Psoas muscle (tissue), 8 donors: ENCODE data around the gene AP3B1. TPM values are rescaled to one million over a fixed set of nuclear protein-coding genes. Genes with fewer than 3 reads are reported as not detected.

Experiments
- ATAC-seq, 4 donors: fragments of 200-7000 bp; cut with Tn5 transposase; one replicate each; pipeline ENCODE4 v1.9.1; 2020; ENCODE audit warnings: moderate library complexity in 3 of 4, mild to moderate bottlenecking in 2 of 4
- DNase-seq, 2 donors: peaks; one replicate each; pipeline ENCODE4 v3.0.0-alpha.2; 2020
- H3K27ac ChIP-seq: fragments of 200-600 bp; one replicate; pipeline ENCODE4 v1.8.0; 2022
- H3K27me3 ChIP-seq, 3 donors: fragments of 200-600 bp in 1 of 3; one replicate each; pipeline versions ENCODE4 v1.6.1 to v1.8.0; 2013 to 2022; ENCODE audit warnings: low read length in 2 of 3, mild to moderate bottlenecking in 2 of 3, moderate library complexity in 1 of 3; ENCODE audit not compliant: insufficient read depth in 3 of 3
- H3K36me3 ChIP-seq, 2 donors: fragments of 200-600 bp in 1 of 2; one replicate each; pipeline versions ENCODE4 v1.6.1 to v1.8.0; 2013 to 2022; ENCODE audit warnings: low read depth in 1 of 2, mild to moderate bottlenecking in 1 of 2, moderate library complexity in 1 of 2; ENCODE audit not compliant: insufficient read depth in 1 of 2
- H3K4me1 ChIP-seq: fragments of 200-600 bp; one replicate; pipeline ENCODE4 v1.8.0; 2022
- H3K4me3 ChIP-seq: fragments of 200-600 bp; one replicate; pipeline ENCODE4 v1.8.0; 2022; ENCODE audit warnings: mild to moderate bottlenecking
- H3K9me3 ChIP-seq: fragments of 200-600 bp; one replicate; pipeline ENCODE4 v1.8.0; 2022
- WGBS, 3 donors: extraction: QIAGEN DNeasy Blood & Tissue Kit; methylation state at CpG; one replicate each; pipeline versions ENCODE4 v1.1.6 to v1.1.7; 2013; 5-methylcytosine and 5-hydroxymethylcytosine counted together
- intact Hi-C, 2 donors: fragments of 100-400 bp; cut with DNase I; formaldehyde crosslinking; loops; one replicate each; pipeline versions ENCODE4 v1.11.0 to v1.14.2; 2022
- polyA plus RNA-seq, 3 donors: library from polyadenylated mRNA; stranded (reverse); fragments of 200-250 nt; gene quantifications; one replicate each; pipeline ENCODE4 v1.2.3, GENCODE V29; 2013
- total RNA-seq, 4 donors: library from RNA; stranded (reverse); fragmentation: NEBNext Ultra II Directional in 2 of 4; extraction: Animal tissue kit (Norgen Biotek cat#: 25700) in 2 of 4; gene quantifications; one replicate each; pipeline versions ENCODE4 v1.2.1 to v1.2.4, GENCODE V29; 2021 to 2023
- TF ChIP-seq, protein P1 (sequence below): fragments of 200-600 bp; IDR thresholded peaks from one replicate; pipeline ENCODE4 v1.8.0; 2022; ENCODE audit warnings: antibody characterized with exemption
- donor health status: healthy with polysubstance abuse.
- donor health status: DM: no; HTN: no; CAD: no; lungs with moderate emphysema.
- donor health status: Bipolar disorder and iron deficiency.
- donor health status: healthy.
- donor health status: DM: yes; HTN: yes; CAD: no.
- donor health status: DM: no; HTN: no; CAD: no.
- donor health status: DM: no; HTN: no; CAD: no.
- donor health status: DM: yes; HTN: yes; CAD: no.

The AP3B1 gene
- total and polyA plus RNA-seq, 7 donors: 12.4 to 24.4 (median 15.2) TPM

GRCh38 chr5:78283105-78283504, 11.4 kb downstream of the AP3B1 start:
- intact Hi-C loops: no loop called here
- Histone ChIP-seq H3K27me3 (no peaks in the 10 kb centered on the region), H3K4me1 (peaks cover 20% of the 10 kb centered on the region), H3K9me3 (no peaks in the 10 kb centered on the region), H3K27ac (no peak overlapping the region), H3K36me3 (no peaks in the 10 kb centered on the region), H3K4me3 (no peak overlapping the region)
- ATAC-seq: no peak
- TF ChIP-seq, protein P1, sequence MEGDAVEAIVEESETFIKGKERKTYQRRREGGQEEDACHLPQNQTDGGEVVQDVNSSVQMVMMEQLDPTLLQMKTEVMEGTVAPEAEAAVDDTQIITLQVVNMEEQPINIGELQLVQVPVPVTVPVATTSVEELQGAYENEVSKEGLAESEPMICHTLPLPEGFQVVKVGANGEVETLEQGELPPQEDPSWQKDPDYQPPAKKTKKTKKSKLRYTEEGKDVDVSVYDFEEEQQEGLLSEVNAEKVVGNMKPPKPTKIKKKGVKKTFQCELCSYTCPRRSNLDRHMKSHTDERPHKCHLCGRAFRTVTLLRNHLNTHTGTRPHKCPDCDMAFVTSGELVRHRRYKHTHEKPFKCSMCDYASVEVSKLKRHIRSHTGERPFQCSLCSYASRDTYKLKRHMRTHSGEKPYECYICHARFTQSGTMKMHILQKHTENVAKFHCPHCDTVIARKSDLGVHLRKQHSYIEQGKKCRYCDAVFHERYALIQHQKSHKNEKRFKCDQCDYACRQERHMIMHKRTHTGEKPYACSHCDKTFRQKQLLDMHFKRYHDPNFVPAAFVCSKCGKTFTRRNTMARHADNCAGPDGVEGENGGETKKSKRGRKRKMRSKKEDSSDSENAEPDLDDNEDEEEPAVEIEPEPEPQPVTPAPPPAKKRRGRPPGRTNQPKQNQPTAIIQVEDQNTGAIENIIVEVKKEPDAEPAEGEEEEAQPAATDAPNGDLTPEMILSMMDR: no peak
- WGBS, 3 donors: 89 to 91% (median 91%) methylated on average over 4 of the region's 4 CpGs
- DNase-seq: no peak

DNA sequence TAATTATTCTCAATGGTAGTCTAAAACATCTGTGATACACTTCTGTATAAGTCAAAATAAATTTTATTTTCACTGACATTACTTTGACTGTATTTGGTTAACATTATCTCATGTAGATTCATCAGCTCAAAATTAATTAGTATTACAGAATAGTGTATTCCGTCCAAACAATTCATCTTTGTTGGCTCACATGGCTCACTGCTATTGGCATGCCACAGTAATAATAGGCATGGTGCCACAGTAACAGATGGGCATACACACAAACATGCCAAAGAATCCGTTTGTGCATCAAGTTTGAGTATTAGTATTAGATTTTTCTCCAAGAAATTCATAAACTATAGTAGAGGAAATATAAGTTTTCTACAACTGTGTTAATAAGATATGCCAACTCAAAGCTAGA, 14.2 kb downstream of the AP3B1 start:
- no peak overlapping the region for H3K27ac ChIP-seq
- intact Hi-C loops: no loop called here
- WGBS, 3 donors: 14 to 23% (median 18%) methylated on average over 2 of the region's 2 CpGs
- DNase-seq: no peak
- no peaks in the 10 kb centered on the region for H3K9me3 ChIP-seq
- H3K27me3 ChIP-seq: no peaks in the 10 kb centered on the region
- H3K4me3 ChIP-seq: no peak overlapping the region
- peaks cover 11% of the 10 kb centered on the region for H3K4me1 ChIP-seq
- no peak for ATAC-seq
- TF ChIP-seq, protein P1: no peak
- H3K36me3 ChIP-seq: no peaks in the 10 kb centered on the region

DNA sequence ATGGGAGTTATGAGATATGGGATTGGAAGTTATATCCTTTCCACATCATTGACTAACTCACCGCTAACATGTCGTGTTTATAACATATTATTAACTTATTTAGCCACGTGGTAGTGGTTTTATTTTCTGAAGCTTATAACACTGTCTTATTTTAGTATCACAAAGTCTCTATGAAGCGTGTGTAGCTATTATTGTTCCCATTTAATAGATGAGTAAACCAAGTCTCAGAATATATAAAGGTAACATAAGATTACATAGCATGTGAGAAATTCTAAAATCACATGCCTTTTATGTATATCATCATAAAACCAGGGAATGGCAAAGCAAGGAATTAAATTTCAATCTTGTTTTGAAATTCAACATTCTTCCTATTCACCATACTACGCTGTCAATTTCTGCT, 15.3 kb downstream of the AP3B1 start:
- Histone ChIP-seq H3K4me1 (peaks cover 11% of the 10 kb centered on the region), H3K36me3 (no peaks in the 10 kb centered on the region), H3K27me3 (no peaks in the 10 kb centered on the region), H3K27ac (no peak overlapping the region), H3K4me3 (no peak overlapping the region), H3K9me3 (no peaks in the 10 kb centered on the region)
- TF ChIP-seq, protein P1: no peak
- intact Hi-C loops: no loop called here
- ATAC-seq: no peak
- 95 to 99% (median 97%) methylated on average over 5 of the region's 5 CpGs for WGBS, 3 donors
- DNase-seq: no peak

GRCh38 chr5:78277715-78278114, 16.8 kb downstream of the AP3B1 start:
- H3K36me3 ChIP-seq: no peaks in the 10 kb centered on the region
- H3K27me3 ChIP-seq: no peaks in the 10 kb centered on the region
- ATAC-seq (no peak), DNase-seq (no peak)
- intact Hi-C loops: no loop called here
- 94 to 100% (median 100%) methylated on average over 1 of the region's 1 CpG for WGBS, 3 donors
- TF ChIP-seq, protein P1: no peak
- peaks cover 18% of the 10 kb centered on the region for H3K4me1 ChIP-seq
- H3K27ac ChIP-seq: no peak overlapping the region
- H3K9me3 ChIP-seq: no peaks in the 10 kb centered on the region
- no peak overlapping the region for H3K4me3 ChIP-seq

- Histone ChIP-seq H3K27ac (no peak overlapping the region), H3K4me1 (peaks cover 14% of the 10 kb centered on the region), H3K36me3 (no peaks in the 10 kb centered on the region), H3K4me3 (no peak overlapping the region), H3K9me3 (no peaks in the 10 kb centered on the region), H3K27me3 (no peaks in the 10 kb centered on the region)
- DNase-seq (no peak), ATAC-seq (no peak)
- TF ChIP-seq, protein P1: no peak
- intact Hi-C loops: no loop called here
Measured at GRCh38 chr5:78275998-78276543, 18.4 kb downstream of the AP3B1 start.
